B cell (primary cell): ENCODE results near the gene ARHGAP27. TPM values are rescaled to one million over a fixed set of nuclear protein-coding genes. Genes with fewer than 3 reads are reported as not detected.

Experiments used
- ATAC-seq: fragments of 200-7000 bp; cut with Tn5 transposase; one replicate; pipeline ENCODE4 v1.10.0; 2021; ENCODE audit warnings: low read depth, mild to moderate bottlenecking, moderate number of reproducible peaks, moderate library complexity
- CTCF ChIA-PET: fragments of 350-600 bp; sonication (Branson Sonifier 250); formaldehyde crosslinking; loops from one replicate; lab custom pipeline; 2021; ENCODE audit warnings: antibody characterized with exemption, inconsistent platforms; lab: Charles Lee
- POLR2A ChIA-PET: fragments of 350-600 bp; sonication (Branson Sonifier 250); formaldehyde crosslinking; loops from one replicate; lab custom pipeline; 2021; ENCODE audit warnings: antibody characterized with exemption; lab: Charles Lee
- DNase-seq: peaks from one replicate; pipeline ENCODE4 v3.0.0; 2013
- H2AFZ ChIP-seq: 2 replicates; pipeline ENCODE4 v1.6.1; 2012; ENCODE audit warnings: mild to moderate bottlenecking, low read depth, low read length; ENCODE audit not compliant: insufficient read depth, poor library complexity, severe bottlenecking
- H3K27ac ChIP-seq, 2 donors: 1 replicate in 1 of 2; 2 replicates in 1 of 2; pipeline ENCODE4 v1.5.1; 2012 to 2013; ENCODE audit warnings: low read length in 2 of 2, mild to moderate bottlenecking in 2 of 2, moderate library complexity in 1 of 2
- H3K27me3 ChIP-seq, 4 experiments: fragments of 200-600 bp in 1 of 4; sonication (generic) in 1 of 4; replicated peaks in 1 of 4; 1 replicate in 2 of 4; 2 replicates in 2 of 4; pipeline versions ENCODE4 v1.6.1 to v1.7.0; 2013 to 2016; ENCODE audit warnings: low read length in 3 of 4, mild to moderate bottlenecking in 2 of 4, mixed read lengths in 1 of 4, moderate library complexity in 1 of 4; ENCODE audit not compliant: insufficient read depth in 4 of 4, control insufficient read depth in 3 of 4; ENCODE audit errors: control extremely low read depth in 1 of 4
- H3K36me3 ChIP-seq, 2 experiments: replicated peaks in 1 of 2; 1 replicate in 1 of 2; 2 replicates in 1 of 2; pipeline versions ENCODE4 v1.6.1 to v1.7.1; 2013; ENCODE audit warnings: low read length in 1 of 2; ENCODE audit not compliant: insufficient read depth in 2 of 2, control insufficient read depth in 1 of 2; ENCODE audit errors: control extremely low read depth in 1 of 2, extremely low read depth in 1 of 2
- H3K4me1 ChIP-seq, 2 donors: fragments of 200-600 bp in 1 of 2; sonication (generic) in 1 of 2; 1 replicate in 1 of 2; 2 replicates in 1 of 2; pipeline versions ENCODE4 v1.5.1 to v1.6.1; 2013 to 2017; ENCODE audit warnings: low read length in 2 of 2; ENCODE audit not compliant: control insufficient read depth in 2 of 2, insufficient read depth in 2 of 2
- H3K4me2 ChIP-seq: replicated peaks from 2 replicates; pipeline ENCODE3; 2012; ENCODE audit warnings: mild to moderate bottlenecking, low read depth, low read length; ENCODE audit not compliant: poor library complexity, severe bottlenecking
- H3K4me3 ChIP-seq, 5 experiments: fragments of 200-600 bp in 1 of 5; sonication (generic) in 1 of 5; 1 replicate in 3 of 5; 2 replicates in 2 of 5; pipeline versions ENCODE4 v1.5.1 to v1.7.0; 2011 to 2016; ENCODE audit warnings: low read length in 4 of 5, mild to moderate bottlenecking in 4 of 5, low read depth in 2 of 5, control low read depth in 1 of 5, moderate library complexity in 1 of 5; ENCODE audit not compliant: insufficient read depth in 1 of 5; ENCODE audit errors: control extremely low read depth in 1 of 5, extremely low read depth in 1 of 5
- H3K79me2 ChIP-seq: fragments of 200-600 bp; sonication (generic); one replicate; pipeline ENCODE4 v1.6.0; 2016; ENCODE audit warnings: low read length; ENCODE audit not compliant: control insufficient read depth, insufficient read depth
- H3K9ac ChIP-seq: fragments of 200-600 bp; sonication (generic); 2 replicates; pipeline ENCODE4 v1.6.1; 2017; ENCODE audit warnings: mild to moderate bottlenecking, low read length, moderate library complexity
- H3K9me3 ChIP-seq, 3 donors: one replicate each; pipeline versions ENCODE4 v1.6.1 to v1.7.1; 2013; ENCODE audit warnings: low read length in 2 of 3; ENCODE audit not compliant: control insufficient read depth in 2 of 3, insufficient read depth in 1 of 3; ENCODE audit errors: control extremely low read depth in 1 of 3
- H4K20me1 ChIP-seq: 2 replicates; pipeline ENCODE4 v1.6.0; 2012; ENCODE audit warnings: mild to moderate bottlenecking, low read length; ENCODE audit not compliant: insufficient read depth, control insufficient read depth, poor library complexity, severe bottlenecking
- H3K27ac Mint-ChIP-seq: one replicate; pipeline ENCODE4 v1.8.0; 2021; ENCODE audit warnings: mixed read lengths
- H3K27me3 Mint-ChIP-seq: one replicate; pipeline ENCODE4 v1.8.0; 2021; ENCODE audit warnings: mixed read lengths
- H3K4me1 Mint-ChIP-seq: one replicate; pipeline ENCODE4 v1.8.0; 2021; ENCODE audit warnings: mixed read lengths
- H3K4me3 Mint-ChIP-seq: one replicate; pipeline ENCODE4 v1.8.0; 2021; ENCODE audit warnings: mixed read lengths
- H3K9me3 Mint-ChIP-seq: one replicate; pipeline ENCODE4 v1.8.0; 2022; ENCODE audit warnings: mixed read lengths; ENCODE audit not compliant: insufficient read depth
- CTCF ChIP-seq: fragments of 200-600 bp; IDR thresholded peaks from one replicate; pipeline ENCODE4 v1.8.0; 2022; ENCODE audit warnings: antibody characterized with exemption, mild to moderate bottlenecking
- EZH2 ChIP-seq: IDR thresholded peaks from 2 replicates; pipeline ENCODE4 v1.6.1; 2012; ENCODE audit warnings: borderline replicate concordance, low read depth, mild to moderate bottlenecking, moderate library complexity, low read length; ENCODE audit not compliant: insufficient read depth, poor library complexity, severe bottlenecking
- WGBS: methylation state at CpG from one replicate; pipeline ENCODE4 v1.1.5; 2013; ENCODE audit warnings: missing lambda C conversion rate; ENCODE audit not compliant: insufficient coverage; 5-methylcytosine and 5-hydroxymethylcytosine counted together
- intact Hi-C: fragments of 100-400 bp; cut with micrococcal nuclease; formaldehyde crosslinking; loops from one replicate; pipeline ENCODE4 v1.10.0; 2022
- polyA plus RNA-seq: library from polyadenylated mRNA; depleted of rRNA; stranded (reverse); fragments of >200 nt; gene quantifications from 2 replicates; pipeline ENCODE4 v1.2.3, GENCODE V29; 2012
- total RNA-seq, 2 donors: library from RNA; stranded (reverse); fragments of 120-200 nt in 1 of 2; gene quantifications; 1 replicate in 1 of 2; 2 replicates in 1 of 2; pipeline versions ENCODE4 v1.2.3 to v1.2.4, GENCODE V29; 2013 to 2022

The ARHGAP27 gene
- total and polyA plus RNA-seq, 2 donors (not counting 1 experiment from before 2014, with no cell fraction given) = 159 to 227 TPM

GRCh38 chr17:45357364-45357997 lies 75.2 kb downstream of the ARHGAP27 start:
- no peak overlapping the region for H3K4me3 Mint-ChIP-seq
- Histone ChIP-seq H3K9me3 (peaks cover 0 to 9% (median 0%) of the 10 kb centered on the region in 3 donors), H2AFZ (no peak overlapping the region), H3K4me3 (no peak overlapping the region), H3K36me3 (no peaks in the 10 kb centered on the region), H3K4me2 (no peak overlapping the region), H3K79me2 (no peaks in the 10 kb centered on the region), H3K27ac (no peak overlapping the region), H3K4me1 (peaks cover 4 to 5% of the 10 kb centered on the region in 2 donors), H4K20me1 (no peaks in the 10 kb centered on the region), H3K9ac (no peak overlapping the region), H3K27me3 (peaks cover 0 to 15% (median 2%) of the 10 kb centered on the region in 4 experiments)
- no peak overlapping the region for H3K27ac Mint-ChIP-seq
- TF ChIP-seq CTCF (no peak), EZH2 (no peak)
- peaks cover 6% of the 10 kb centered on the region for H3K4me1 Mint-ChIP-seq
- ATAC-seq = no peak
- no peaks in the 10 kb centered on the region for H3K9me3 Mint-ChIP-seq
- CTCF ChIA-PET = interaction anchor here (0.6 to 1.4 kb wide), 5 partner anchors 21 to 204 kb away, joined by 3 to 4 read pairs (median 3); no protein-coding TSS in a partner anchor
- POLR2A ChIA-PET = interaction anchor here (0.7 kb wide), 1 partner anchor 68 kb away, joined by 5 read pairs; no protein-coding TSS in a partner anchor
- peaks cover 28% of the 10 kb centered on the region for H3K27me3 Mint-ChIP-seq
- intact Hi-C loops = no loop called here
- 69% methylated on average over 3 of the region's 5 CpGs for WGBS
- no peak for DNase-seq

GRCh38 chr17:45355087-45355486 lies 77.6 kb downstream of the ARHGAP27 start:
- intact Hi-C loops = no loop called here
- Histone ChIP-seq H3K79me2 (no peaks in the 10 kb centered on the region), H3K27ac (no peak overlapping the region), H3K4me1 (peaks cover 4 to 5% of the 10 kb centered on the region in 2 donors), H3K4me3 (no peak overlapping the region), H3K4me2 (no peak overlapping the region), H4K20me1 (no peaks in the 10 kb centered on the region), H2AFZ (no peak overlapping the region), H3K9ac (no peak overlapping the region), H3K9me3 (peaks cover 0 to 7% (median 2%) of the 10 kb centered on the region in 3 donors), H3K36me3 (no peaks in the 10 kb centered on the region), H3K27me3 (no peaks in the 10 kb centered on the region)
- H3K4me1 Mint-ChIP-seq = peaks cover 9% of the 10 kb centered on the region
- POLR2A ChIA-PET = interaction anchor here (0.6 kb wide), 1 partner anchor 15 kb away, joined by 4 read pairs; no protein-coding TSS in a partner anchor
- no peak for ATAC-seq
- no peak overlapping the region for H3K4me3 Mint-ChIP-seq
- peaks cover 4% of the 10 kb centered on the region for H3K9me3 Mint-ChIP-seq
- DNase-seq = no peak
- no peak overlapping the region for H3K27ac Mint-ChIP-seq
- WGBS = 91% methylated on average over 2 of the region's 2 CpGs
- TF ChIP-seq CTCF (no peak), EZH2 (no peak)
- CTCF ChIA-PET = no interaction called here
- H3K27me3 Mint-ChIP-seq = peaks cover 13% of the 10 kb centered on the region
